ENCODE measurements around the gene MGAT5.

The MGAT5 gene

GRCh38 chr2:134312482-134312881, 58.6 kb downstream of the MGAT5 start (continued):
- no peak for TF ChIP-seq ZNF660 (tag by site-specific recombination; IDR thresholded peaks at IDR 0.05)
- TF ChIP-seq TSHZ1 (tag by site-specific recombination; IDR thresholded peaks at IDR 0.05; ENCODE audit: borderline replicate concordance): no peak
- TF ChIP-seq ZNF211 (tag by site-specific recombination; IDR thresholded peaks at IDR 0.05; ENCODE audit: low read depth): no peak
- no peak for TF ChIP-seq ZBTB1 (tag by site-specific recombination; IDR thresholded peaks at IDR 0.05)
- TF ChIP-seq BCL6B (tag by site-specific recombination; IDR thresholded peaks at IDR 0.05): no peak
- TF ChIP-seq ZBTB6 (tag by site-specific recombination; IDR thresholded peaks at IDR 0.05): no peak

GRCh38 chr2:134314202-134314601, 60.3 kb downstream of the MGAT5 start:
- ChIA-PET POLR2A (no interaction called here), CTCF (interaction anchor here (0.7 to 1.2 kb wide), 3 partner anchors 18 to 69 kb away, joined by 3 to 6 read pairs (median 5); no protein-coding TSS in a partner anchor)
- no peak overlapping the region for H3K27ac ChIP-seq (ENCODE audit: extremely low read depth, low read depth, low read length)
- no peak overlapping the region for H3K4me3 ChIP-seq (ENCODE audit: low read depth, low read length)
- peaks cover 0 to 6% of the 10 kb centered on the region in 2 experiments; a peak in 1 of 3 replicates for H3K36me3 ChIP-seq (ENCODE audit: control insufficient read depth in 2 of 2, insufficient read depth in 1 of 2, low read length in 2 of 2)
- H3K9me3 ChIP-seq (ENCODE audit: control insufficient read depth, insufficient read depth, low read depth, low read length): no peaks in the 10 kb centered on the region
- TF ChIP-seq ZNF548 (tag by site-specific recombination; IDR thresholded peaks at IDR 0.05) (no peak), BCL11B (tag by site-specific recombination; IDR thresholded peaks at IDR 0.05; ENCODE audit: low read depth) (no peak), ZSCAN5A (tag by site-specific recombination; IDR thresholded peaks at IDR 0.05) (no peak)
- no peaks in the 10 kb centered on the region for H3K4me1 ChIP-seq (ENCODE audit: control insufficient read depth, insufficient read depth, low read length)

GRCh38 chr2:134314681-134315368, 61.0 kb downstream of the MGAT5 start:
- Histone ChIP-seq H3K36me3 (ENCODE audit: control insufficient read depth in 2 of 2, insufficient read depth in 1 of 2, low read length in 2 of 2) (peaks cover 0 to 6% of the 10 kb centered on the region in 2 experiments; a peak in 1 of 3 replicates), H3K4me1 (ENCODE audit: control insufficient read depth, insufficient read depth, low read length) (peaks cover 1% of the 10 kb centered on the region; the same call in 1 of the 2 replicates), H3K27ac (ENCODE audit: extremely low read depth, low read depth, low read length) (no peak overlapping the region), H3K4me3 (ENCODE audit: low read depth, low read length) (no peak overlapping the region), H3K9me3 (ENCODE audit: control insufficient read depth, insufficient read depth, low read depth, low read length) (no peaks in the 10 kb centered on the region)
- CTCF ChIA-PET: interaction anchor here (0.9 to 1.2 kb wide), 3 partner anchors 67 to 71 kb away, joined by 3 to 5 read pairs (median 3); no protein-coding TSS in a partner anchor
- POLR2A ChIA-PET: no interaction called here
- TF ChIP-seq ZNF701 (tag by site-specific recombination; IDR thresholded peaks at IDR 0.05) (no peak), ZNF350 (tag by site-specific recombination; IDR thresholded peaks at IDR 0.05) (no peak), ZFP41 (tag by site-specific recombination; IDR thresholded peaks at IDR 0.05; ENCODE audit: borderline replicate concordance) (no peak), ZNF596 (tag by site-specific recombination; IDR thresholded peaks at IDR 0.05) (no peak), ZNF248 (tag by site-specific recombination; IDR thresholded peaks at IDR 0.05) (no peak), WT1 (tag by site-specific recombination; IDR thresholded peaks at IDR 0.05) (no peak), MZF1 (tag by site-specific recombination; IDR thresholded peaks at IDR 0.05; ENCODE audit: borderline replicate concordance) (no peak), ZNF184 (tag by site-specific recombination; IDR thresholded peaks at IDR 0.05) (no peak), ZNF148 (tag by site-specific recombination; IDR thresholded peaks at IDR 0.05; ENCODE audit: borderline replicate concordance) (no peak), ZNF335 (tag by site-specific recombination; conservative IDR thresholded peaks at IDR 0.05) (no peak), ZBTB26 (tag by site-specific recombination; optimal IDR thresholded peaks at IDR 0.05) (no peak)
